Heart right ventricle (tissue), 16 donors: ENCODE results near the gene INTS12. TPM values are rescaled to one million over a fixed set of nuclear protein-coding genes. Genes with fewer than 3 reads are reported as not detected.

Experiments
- ATAC-seq, 8 donors: fragments of 200-7000 bp; cut with Tn5 transposase; one replicate each; pipeline ENCODE4 v1.9.1; 2020; ENCODE audit warnings: mild to moderate bottlenecking in 8 of 8, moderate library complexity in 8 of 8, moderate number of reproducible peaks in 1 of 8
- DNase-seq, 2 donors: peaks; one replicate each; pipeline ENCODE4 v3.0.0-alpha.2; 2020
- H3K27ac ChIP-seq, 10 donors: fragments of 200-600 bp; sonication (generic) in 2 of 10; one replicate each; pipeline versions ENCODE4 v1.5.0 to v1.8.0; 2020 to 2022; ENCODE audit warnings: mild to moderate bottlenecking in 3 of 10
- H3K27me3 ChIP-seq, 7 donors: fragments of 200-600 bp; one replicate each; pipeline ENCODE4 v1.8.0; 2021 to 2022; ENCODE audit warnings: mild to moderate bottlenecking in 2 of 7
- H3K36me3 ChIP-seq, 9 donors: fragments of 200-600 bp; sonication (generic) in 1 of 9; one replicate each; pipeline versions ENCODE4 v1.5.0 to v1.8.0; 2020 to 2022; ENCODE audit warnings: mild to moderate bottlenecking in 2 of 9
- H3K4me1 ChIP-seq, 9 donors: fragments of 200-600 bp; sonication (generic) in 1 of 9; one replicate each; pipeline versions ENCODE4 v1.5.0 to v1.8.0; 2020 to 2022; ENCODE audit warnings: mild to moderate bottlenecking in 4 of 9
- H3K4me3 ChIP-seq, 10 donors: fragments of 200-600 bp; sonication (generic) in 2 of 10; one replicate each; pipeline versions ENCODE4 v1.5.0 to v1.8.0; 2020 to 2022; ENCODE audit warnings: mild to moderate bottlenecking in 7 of 10, moderate library complexity in 2 of 10
- H3K9me3 ChIP-seq, 11 donors: fragments of 200-600 bp in 10 of 11; sonication (generic) in 2 of 11; one replicate each; pipeline versions ENCODE4 v1.5.0 to v1.8.0; 2013 to 2022; ENCODE audit warnings: mild to moderate bottlenecking in 2 of 11, control low read depth in 1 of 11, moderate library complexity in 1 of 11
- WGBS, 2 donors: extraction: QIAGEN DNeasy Blood & Tissue Kit; methylation state at CpG; one replicate each; pipeline ENCODE4 v1.1.7; 2013; ENCODE audit warnings: inconsistent platforms in 1 of 2; 5-methylcytosine and 5-hydroxymethylcytosine counted together
- intact Hi-C, 10 donors: fragments of 100-400 bp; cut with DNase I; formaldehyde crosslinking; loops; one replicate each; pipeline versions ENCODE4 v1.11.1 to v1.14.2; 2022
- polyA plus RNA-seq, 2 donors: library from polyadenylated mRNA; stranded (reverse); fragments of 200-250 nt; gene quantifications; one replicate each; pipeline ENCODE4 v1.2.3, GENCODE V29; 2013
- total RNA-seq, 10 donors: library from RNA; stranded (reverse); fragmentation: NEBNext Ultra II Directional in 3 of 10; extraction: Animal tissue kit (Norgen Biotek cat#: 25700) in 3 of 10; gene quantifications; one replicate each; pipeline versions ENCODE4 v1.2.1 to v1.2.4, GENCODE V29; 2021 to 2023
- TF ChIP-seq, protein P1 (sequence below), 9 donors: fragments of 200-600 bp; sonication (generic) in 2 of 9; IDR thresholded peaks; one replicate each; pipeline versions ENCODE4 v1.5.0 to v1.8.0; 2021 to 2022; ENCODE audit warnings: antibody characterized with exemption in 9 of 9, mild to moderate bottlenecking in 5 of 9, moderate library complexity in 1 of 9
- donor health status: Arrhythmogenic right ventricular cardiomyopathy.
- donor health status: ischemic (EF 13 %, LVEDD 7.1; RV severe dilation, severe dysfunction).
- donor health status: healthy with polysubstance abuse.
- donor health status: DM: no; HTN: yes; CAD: no.
- donor health status: DM: no; HTN: no; CAD: no.
- donor health status: ischemic (EF 25% LVEDD 6.9; RV normal size, moderate dysfunction).
- donor health status: ischemic (EF 25% LVEDD 5.7; RV mildly dilated, moderate dysfunction).
- donor health status: healthy.
- donor health status: DM: yes; HTN: yes; CAD: no.
- donor health status: Ischemic cardiomyopathy.
- donor health status: ischemic (EF 35%, LVEDD 5.7; RV mildly dilated, moderate dysfunction).
- donor health status: nonischemic (EF 11% LVEDD 7.7; RV severe dilation, severe dysfunction).
- donor health status: DM: yes; HTN: yes; CAD: no.
- donor health status: PGD.
- donor health status: ischemic (EF 29% LVEDD 5.4; RV normal size, mild dysfunction).
- donor health status: nonischemic (EF 23%, LVEDD 6.1; RV moderate dilation, normal function).

Gene INTS12
- total and polyA plus RNA-seq, 12 donors, result 7.8 to 27.5 (median 22.3) TPM

- TF ChIP-seq, protein P1, sequence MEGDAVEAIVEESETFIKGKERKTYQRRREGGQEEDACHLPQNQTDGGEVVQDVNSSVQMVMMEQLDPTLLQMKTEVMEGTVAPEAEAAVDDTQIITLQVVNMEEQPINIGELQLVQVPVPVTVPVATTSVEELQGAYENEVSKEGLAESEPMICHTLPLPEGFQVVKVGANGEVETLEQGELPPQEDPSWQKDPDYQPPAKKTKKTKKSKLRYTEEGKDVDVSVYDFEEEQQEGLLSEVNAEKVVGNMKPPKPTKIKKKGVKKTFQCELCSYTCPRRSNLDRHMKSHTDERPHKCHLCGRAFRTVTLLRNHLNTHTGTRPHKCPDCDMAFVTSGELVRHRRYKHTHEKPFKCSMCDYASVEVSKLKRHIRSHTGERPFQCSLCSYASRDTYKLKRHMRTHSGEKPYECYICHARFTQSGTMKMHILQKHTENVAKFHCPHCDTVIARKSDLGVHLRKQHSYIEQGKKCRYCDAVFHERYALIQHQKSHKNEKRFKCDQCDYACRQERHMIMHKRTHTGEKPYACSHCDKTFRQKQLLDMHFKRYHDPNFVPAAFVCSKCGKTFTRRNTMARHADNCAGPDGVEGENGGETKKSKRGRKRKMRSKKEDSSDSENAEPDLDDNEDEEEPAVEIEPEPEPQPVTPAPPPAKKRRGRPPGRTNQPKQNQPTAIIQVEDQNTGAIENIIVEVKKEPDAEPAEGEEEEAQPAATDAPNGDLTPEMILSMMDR (IDR thresholded peaks at IDR 0.05), result no peak
- Histone ChIP-seq H3K36me3 (no peaks in the 10 kb centered on the region), H3K4me3 (no peak overlapping the region), H3K9me3 (no peaks in the 10 kb centered on the region), H3K27me3 (no peaks in the 10 kb centered on the region), H3K27ac (no peak overlapping the region), H3K4me1 (no peaks in the 10 kb centered on the region)
- intact Hi-C loops, result loop anchor here in 1 of 10 donors (10.0 kb wide), 1 partner anchor 128 kb away; no protein-coding TSS in a partner anchor
- 72 to 84% methylated on average over 4 of the region's 4 CpGs for WGBS, 2 donors
- ATAC-seq (no peak), DNase-seq (no peak)
Observed at GRCh38 chr4:105652286-105652888, 56.1 kb downstream of the INTS12 start.

GRCh38 chr4:105651884-105652283 is 56.6 kb downstream of the INTS12 start:
- TF ChIP-seq, protein P1 (IDR thresholded peaks at IDR 0.05), result no peak
- H3K27me3 ChIP-seq, result no peaks in the 10 kb centered on the region
- no peaks in the 10 kb centered on the region for H3K4me1 ChIP-seq
- ATAC-seq (no peak), DNase-seq (no peak)
- no peaks in the 10 kb centered on the region for H3K36me3 ChIP-seq
- H3K27ac ChIP-seq, result no peak overlapping the region
- intact Hi-C loops, result loop anchor here in 1 of 10 donors (10.0 kb wide), 1 partner anchor 127 kb away; no protein-coding TSS in a partner anchor
- no peak overlapping the region for H3K4me3 ChIP-seq
- no peaks in the 10 kb centered on the region for H3K9me3 ChIP-seq

DNA sequence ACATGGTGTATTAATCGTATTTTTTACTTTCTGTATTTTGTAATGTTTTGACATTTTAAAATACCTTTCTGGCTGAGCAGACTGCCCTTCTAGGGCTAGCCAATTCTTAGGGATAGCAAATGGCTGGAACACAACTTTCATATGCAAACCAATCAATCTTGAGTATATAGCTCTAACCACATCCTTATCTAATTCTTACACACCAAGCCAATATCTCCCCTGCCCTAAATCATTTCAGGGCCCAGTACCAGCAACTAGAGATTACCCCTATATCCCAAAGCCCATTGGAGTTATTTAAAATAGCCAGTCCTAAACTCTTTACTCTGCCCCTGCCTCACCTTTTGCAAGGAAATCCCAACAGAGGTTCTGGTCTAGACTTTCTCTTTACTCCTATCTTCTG is 58.3 kb downstream of the INTS12 start:
- H3K27me3 ChIP-seq, result no peaks in the 10 kb centered on the region
- intact Hi-C loops, result loop anchor here in 1 of 10 donors (10.0 kb wide), 1 partner anchor 125 kb away; no protein-coding TSS in a partner anchor
- TF ChIP-seq, protein P1 (IDR thresholded peaks at IDR 0.05), result no peak
- H3K36me3 ChIP-seq, result no peaks in the 10 kb centered on the region
- DNase-seq, result no peak
- no peaks in the 10 kb centered on the region for H3K4me1 ChIP-seq
- no peak overlapping the region for H3K4me3 ChIP-seq
- 76 to 82% methylated on average over 1 of the region's 1 CpG for WGBS, 2 donors
- H3K9me3 ChIP-seq, result no peaks in the 10 kb centered on the region
- ATAC-seq, result no peak
- H3K27ac ChIP-seq, result no peak overlapping the region

DNA sequence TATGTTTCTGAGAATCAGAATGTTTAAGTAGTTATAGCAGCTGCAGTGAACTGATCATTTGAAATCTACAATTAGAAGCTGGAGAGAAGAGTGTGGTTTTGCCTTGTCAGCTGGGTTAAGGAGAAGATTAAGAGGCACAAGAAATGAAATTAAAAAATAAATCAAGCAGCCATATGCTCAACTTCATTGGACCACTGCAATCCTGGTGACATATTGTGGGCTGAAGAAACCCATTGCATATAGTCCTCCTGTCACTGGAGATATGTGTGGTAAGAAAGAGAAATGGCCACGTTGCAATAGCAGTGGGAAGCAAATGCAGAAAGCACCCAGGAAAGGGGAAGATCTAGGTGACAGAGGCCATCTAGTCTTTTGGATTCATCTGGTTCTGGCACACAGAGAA is 63.0 kb downstream of the INTS12 start:
- TF ChIP-seq, protein P1 (IDR thresholded peaks at IDR 0.05), result no peak
- no peak overlapping the region for H3K4me3 ChIP-seq
- H3K9me3 ChIP-seq, result no peaks in the 10 kb centered on the region
- ATAC-seq (no peak), DNase-seq (no peak)
- WGBS, 2 donors, result 61 to 74% methylated on average over 1 of the region's 1 CpG
- H3K27ac ChIP-seq, result no peak overlapping the region
- H3K36me3 ChIP-seq, result no peaks in the 10 kb centered on the region
- intact Hi-C loops, result no loop called here
- H3K27me3 ChIP-seq, result no peaks in the 10 kb centered on the region
- H3K4me1 ChIP-seq, result peaks cover 0 to 12% (median 0%) of the 10 kb centered on the region in 9 donors
